Epithelial cell of proximal tubule (primary cell): ENCODE data around the gene MPP2. TPM values are rescaled to one million over a fixed set of nuclear protein-coding genes. Genes with fewer than 3 reads are reported as not detected.

Experiments used
- DNase-seq: peaks from one replicate; pipeline ENCODE4 v3.0.0-alpha.2; 2011; ENCODE audit warnings: low read depth
- H3K4me3 ChIP-seq: 2 replicates; pipeline ENCODE4 v1.5.1; 2011; ENCODE audit warnings: low read depth, mild to moderate bottlenecking, low read length
- total RNA-seq: library from RNA; depleted of rRNA; stranded (reverse); fragments of >200 nt; gene quantifications from 2 replicates; pipeline ENCODE4 v1.2.3, GENCODE V29; 2015
- TF ChIP-seq, protein P1 (sequence below): conservative IDR thresholded peaks from 2 replicates; pipeline ENCODE4 v1.5.1; 2012; ENCODE audit warnings: low read depth, mild to moderate bottlenecking, low read length

MPP2 gene
- total RNA-seq, 1 donor from 2014 or later = 14.1 TPM

GRCh38 chr17:43860927-43861622 is 46.3 kb downstream of the MPP2 start:
- no peak overlapping the region for H3K4me3 ChIP-seq
- TF ChIP-seq, protein P1, sequence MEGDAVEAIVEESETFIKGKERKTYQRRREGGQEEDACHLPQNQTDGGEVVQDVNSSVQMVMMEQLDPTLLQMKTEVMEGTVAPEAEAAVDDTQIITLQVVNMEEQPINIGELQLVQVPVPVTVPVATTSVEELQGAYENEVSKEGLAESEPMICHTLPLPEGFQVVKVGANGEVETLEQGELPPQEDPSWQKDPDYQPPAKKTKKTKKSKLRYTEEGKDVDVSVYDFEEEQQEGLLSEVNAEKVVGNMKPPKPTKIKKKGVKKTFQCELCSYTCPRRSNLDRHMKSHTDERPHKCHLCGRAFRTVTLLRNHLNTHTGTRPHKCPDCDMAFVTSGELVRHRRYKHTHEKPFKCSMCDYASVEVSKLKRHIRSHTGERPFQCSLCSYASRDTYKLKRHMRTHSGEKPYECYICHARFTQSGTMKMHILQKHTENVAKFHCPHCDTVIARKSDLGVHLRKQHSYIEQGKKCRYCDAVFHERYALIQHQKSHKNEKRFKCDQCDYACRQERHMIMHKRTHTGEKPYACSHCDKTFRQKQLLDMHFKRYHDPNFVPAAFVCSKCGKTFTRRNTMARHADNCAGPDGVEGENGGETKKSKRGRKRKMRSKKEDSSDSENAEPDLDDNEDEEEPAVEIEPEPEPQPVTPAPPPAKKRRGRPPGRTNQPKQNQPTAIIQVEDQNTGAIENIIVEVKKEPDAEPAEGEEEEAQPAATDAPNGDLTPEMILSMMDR = no peak
- DNase-seq = no peak

DNA sequence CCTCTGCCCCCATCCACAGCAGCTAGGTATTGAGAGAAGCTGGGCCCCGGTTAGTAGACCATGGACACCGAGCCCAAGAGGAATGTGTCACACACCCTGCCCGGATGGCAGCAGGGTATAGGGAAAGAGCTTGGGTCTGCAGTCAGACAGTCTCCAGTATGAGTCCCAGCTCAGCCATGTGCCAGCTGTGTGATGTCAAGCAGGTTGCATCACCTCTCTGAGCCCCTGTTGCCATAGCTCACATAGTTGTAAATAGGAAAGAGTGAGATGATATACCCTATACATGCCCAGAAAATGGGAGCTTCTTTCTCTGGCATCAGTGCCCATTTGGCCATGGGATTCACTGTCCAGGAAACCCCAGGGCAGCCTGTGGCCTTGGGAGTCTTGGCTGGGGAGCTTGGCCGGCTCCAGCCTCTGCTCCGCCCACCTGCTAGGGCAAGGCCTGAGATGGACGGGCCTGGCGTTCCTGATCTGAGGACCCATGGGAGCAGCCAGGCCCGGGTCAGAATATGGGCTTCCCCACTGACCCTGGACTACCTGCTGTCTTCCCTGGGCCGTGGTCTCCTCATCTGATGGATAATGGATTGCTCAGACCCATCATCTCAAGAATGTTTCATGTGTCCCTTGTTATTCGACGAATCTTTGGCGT is 47.1 kb downstream of the MPP2 start:
- DNase-seq = no peak
- TF ChIP-seq, protein P1 = no peak
- H3K4me3 ChIP-seq = no peak overlapping the region

DNA sequence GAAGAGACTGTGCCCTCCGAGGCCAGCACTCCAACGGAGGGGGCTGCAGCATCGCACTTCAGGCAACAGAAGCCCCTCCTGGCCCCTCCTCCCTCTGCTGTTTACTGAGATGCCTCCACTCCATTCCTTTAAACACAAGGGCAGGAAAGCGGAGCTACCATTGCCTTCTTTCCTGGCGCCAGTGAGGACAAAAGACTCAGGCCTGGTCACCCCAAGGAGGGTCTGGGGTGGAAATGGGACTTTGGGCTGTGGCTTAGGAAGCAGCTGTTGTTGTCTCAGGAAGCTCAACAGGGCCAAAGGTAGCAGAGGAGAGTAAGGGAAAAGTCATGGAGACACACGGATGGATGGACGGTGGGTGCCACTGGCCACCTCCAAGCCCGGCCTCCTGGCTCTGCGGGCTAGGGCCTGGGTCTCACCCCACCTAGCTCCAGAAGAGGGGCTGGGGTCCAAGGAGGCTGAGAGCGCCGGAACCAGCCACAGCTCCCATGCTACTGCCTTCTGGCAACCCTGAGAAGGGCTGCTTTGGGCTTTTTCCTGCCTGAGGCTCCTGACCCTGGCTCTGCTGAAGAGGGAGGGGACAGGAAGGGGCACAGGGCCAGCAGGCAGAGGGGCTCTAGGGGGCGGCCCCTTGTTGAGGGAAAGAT is 49.3 kb downstream of the MPP2 start:
- TF ChIP-seq, protein P1 = no peak
- no peak for DNase-seq
- H3K4me3 ChIP-seq = no peak overlapping the region

DNA sequence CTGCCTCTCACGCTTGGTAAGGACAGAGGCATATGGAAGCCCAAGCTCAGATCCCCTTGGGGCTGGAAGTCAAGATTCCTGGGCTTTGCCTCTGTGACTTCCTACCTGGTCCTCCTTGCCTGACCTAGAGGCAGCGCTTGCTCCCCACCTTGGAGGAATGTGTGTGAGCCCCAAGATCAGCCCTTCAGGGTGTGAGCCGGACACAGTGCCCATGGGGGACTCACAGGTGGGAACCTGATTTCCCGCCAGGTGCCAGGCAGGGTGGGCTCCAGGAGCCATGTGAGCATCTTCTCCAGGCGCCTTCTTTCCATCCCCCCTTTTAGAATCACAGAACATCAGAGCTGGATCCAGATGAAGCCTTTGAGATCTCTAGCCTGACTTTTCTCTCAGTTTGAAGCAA is 50.2 kb downstream of the MPP2 start:
- TF ChIP-seq, protein P1 = no peak
- no peak overlapping the region for H3K4me3 ChIP-seq
- DNase-seq = no peak

- DNase-seq = no peak
- TF ChIP-seq, protein P1 = no peak
- no peak overlapping the region for H3K4me3 ChIP-seq
Measured at GRCh38 chr17:43856141-43856540, 51.2 kb downstream of the MPP2 start.

- TF ChIP-seq, protein P1 = no peak
- DNase-seq = no peak
- H3K4me3 ChIP-seq = no peak overlapping the region
Measured at GRCh38 chr17:43855061-43855460, 52.3 kb downstream of the MPP2 start.
